ELF-1 (cell line): ENCODE measurements around the gene TPGS1.

Source experiments
- DNase-seq: peaks from one replicate; pipeline ENCODE4 v3.0.0-alpha.2; 2016; ENCODE audit warnings: low read depth, low spot score

The TPGS1 gene

GRCh38 chr19:518598-519231, 11.4 kb downstream of the TPGS1 start:
- DNase-seq = peak; percentile 75

GRCh38 chr19:519449-519865, 12.2 kb downstream of the TPGS1 start:
- DNase-seq = no peak

- DNase-seq = no peak
Observed at GRCh38 chr19:522726-523125, 15.4 kb downstream of the TPGS1 start.

GRCh38 chr19:524062-524674, 16.9 kb downstream of the TPGS1 start:
- DNase-seq = peak; percentile 49

- no peak for DNase-seq
Observed at GRCh38 chr19:525029-525428, 17.7 kb downstream of the TPGS1 start.

GRCh38 chr19:525857-526419, 18.6 kb downstream of the TPGS1 start:
- no peak for DNase-seq

- DNase-seq = no peak
Observed at GRCh38 chr19:530134-531008, 23.1 kb downstream of the TPGS1 start.

GRCh38 chr19:531009-531752, 23.9 kb downstream of the TPGS1 start:
- peak; percentile 88 for DNase-seq

- DNase-seq = no peak
Observed at GRCh38 chr19:531753-532560, 24.7 kb downstream of the TPGS1 start, which contains the start of gene CDC34. Gene CDC34, plus strand, starts transcription at chr19:531760. Its CDS starts 172 bp downstream, at chr19:531932.

GRCh38 chr19:532561-533363, 25.5 kb downstream of the TPGS1 start:
- DNase-seq = peak; percentile 80

- no peak for DNase-seq
Observed at GRCh38 chr19:533364-534058, 26.2 kb downstream of the TPGS1 start.

- no peak for DNase-seq
Observed at GRCh38 chr19:534088-534487, 26.8 kb downstream of the TPGS1 start.

- DNase-seq = no peak
Observed at GRCh38 chr19:535017-535835, 27.9 kb downstream of the TPGS1 start.

GRCh38 chr19:536031-536880, 29.0 kb downstream of the TPGS1 start:
- no peak for DNase-seq

- no peak for DNase-seq
Observed at GRCh38 chr19:536881-537404, 29.6 kb downstream of the TPGS1 start.

- DNase-seq = no peak
Observed at GRCh38 chr19:538641-539428, 31.5 kb downstream of the TPGS1 start.
